Endothelial cell of umbilical vein (primary cell): ENCODE measurements around the gene NTNG1. TPM values are rescaled to one million over a fixed set of nuclear protein-coding genes. Genes with fewer than 3 reads are reported as not detected.

Source experiments
- BruUV-seq: library from RNA; stranded (reverse); fragments of 400-500 nt; replicated peaks from 2 replicates; lab custom pipeline; 2021; lab: Mats Ljungman, UMichigan
- CTCF ChIA-PET: fragments of 300-600, 350-600 bp; sonication (Branson Sonifier 250); formaldehyde crosslinking; loops from one replicate; lab custom pipeline; 2021; ENCODE audit warnings: antibody characterized with exemption, inconsistent platforms; lab: Charles Lee
- POLR2A ChIA-PET: fragments of 300-600, 350-600 bp; sonication (Branson Sonifier 250); formaldehyde crosslinking; loops from one replicate; lab custom pipeline; 2021; ENCODE audit warnings: antibody characterized with exemption, inconsistent platforms; lab: Charles Lee
- DNase-seq: peaks from one replicate; pipeline ENCODE4 v3.0.0-alpha.2; 2011; ENCODE audit warnings: low read depth, low spot score
- FAIRE-seq: peaks from 2 replicates; lab custom pipeline; 2011; peaks lifted over from hg19 to GRCh38; lab: Jason Lieb, UNC
- H2AFZ ChIP-seq: 2 replicates; pipeline ENCODE4 v1.6.0; 2012; ENCODE audit warnings: low read depth, low read length, control low read depth, inconsistent platforms
- H3K27ac ChIP-seq: 2 replicates; pipeline ENCODE4 v1.5.1; 2011; ENCODE audit warnings: low read depth, mild to moderate bottlenecking, control low read depth, low read length, moderate library complexity; ENCODE audit not compliant: insufficient read depth
- H3K27me3 ChIP-seq, 2 experiments: 2 replicates each; pipeline versions ENCODE4 v1.6.0 to v1.6.1; 2011; ENCODE audit warnings: low read length in 2 of 2, mixed read lengths in 1 of 2; ENCODE audit not compliant: control insufficient read depth in 2 of 2, insufficient read depth in 2 of 2
- H3K36me3 ChIP-seq, 2 experiments: 2 replicates in 1 of 2; 3 replicates in 1 of 2; pipeline ENCODE4 v1.5.1; 2011; ENCODE audit warnings: low read length in 2 of 2, mild to moderate bottlenecking in 1 of 2, moderate library complexity in 1 of 2; ENCODE audit not compliant: control insufficient read depth in 2 of 2, insufficient read depth in 2 of 2; ENCODE audit errors: extremely low read depth in 1 of 2
- H3K4me1 ChIP-seq: 3 replicates; pipeline ENCODE4 v1.5.1; 2011; ENCODE audit warnings: mild to moderate bottlenecking, low read length; ENCODE audit not compliant: control insufficient read depth, insufficient read depth; ENCODE audit errors: extremely low read depth
- H3K4me2 ChIP-seq: 2 replicates; pipeline ENCODE4 v1.6.1; 2011; ENCODE audit warnings: low read length, control low read depth, mixed read lengths; ENCODE audit not compliant: insufficient read depth
- H3K4me3 ChIP-seq, 3 experiments: fragments of 200-600 bp in 1 of 3; sonication (generic), shearing (Covaris generic) in 1 of 3; replicated peaks in 1 of 3; 2 replicates each; pipeline ENCODE4 v1.5.1; 2011 to 2016; ENCODE audit warnings: control low read depth in 3 of 3, low read length in 3 of 3, mild to moderate bottlenecking in 2 of 3, inconsistent platforms in 1 of 3, low read depth in 1 of 3, moderate library complexity in 1 of 3; ENCODE audit not compliant: insufficient read depth in 1 of 3
- H3K79me2 ChIP-seq: 2 replicates; pipeline ENCODE4 v1.6.0; 2012; ENCODE audit warnings: low read length, inconsistent platforms; ENCODE audit not compliant: control insufficient read depth, insufficient read depth
- H3K9ac ChIP-seq: replicated peaks from 2 replicates; pipeline ENCODE3; 2011; ENCODE audit warnings: low read length, control low read depth; ENCODE audit not compliant: insufficient read depth; ENCODE audit errors: extremely low read depth
- H3K9me1 ChIP-seq: replicated peaks from 3 replicates; pipeline ENCODE4 v1.6.0; 2011; ENCODE audit warnings: mild to moderate bottlenecking, low read length; ENCODE audit not compliant: control insufficient read depth, insufficient read depth; ENCODE audit errors: extremely low read depth
- H3K9me3 ChIP-seq: replicated peaks from 2 replicates; pipeline ENCODE4 v1.5.1; 2012; ENCODE audit warnings: low read length, inconsistent platforms; ENCODE audit not compliant: control insufficient read depth, insufficient read depth
- H4K20me1 ChIP-seq: replicated peaks from 2 replicates; pipeline ENCODE3; 2011; ENCODE audit warnings: mild to moderate bottlenecking, low read length; ENCODE audit not compliant: control insufficient read depth, insufficient read depth; ENCODE audit errors: extremely low read depth
- CTCF ChIP-seq, 2 donors: IDR thresholded peaks; 1 replicate in 1 of 2; 2 replicates in 1 of 2; pipeline ENCODE4 v1.5.1; 2011; ENCODE audit warnings: low read length in 2 of 2, mild to moderate bottlenecking in 2 of 2, moderate library complexity in 2 of 2, control low read depth in 1 of 2, inconsistent platforms in 1 of 2, low read depth in 1 of 2; ENCODE audit not compliant: insufficient read depth in 1 of 2; ENCODE audit errors: extremely low read depth in 1 of 2
- EZH2 ChIP-seq: IDR thresholded peaks from 2 replicates; pipeline ENCODE4 v1.6.1; 2012; ENCODE audit warnings: borderline replicate concordance, low read depth, mild to moderate bottlenecking, moderate library complexity, low read length, inconsistent platforms; ENCODE audit not compliant: severe bottlenecking
- FOS ChIP-seq: IDR thresholded peaks from 2 replicates; pipeline ENCODE4 v1.6.1; 2011; ENCODE audit warnings: mild to moderate bottlenecking, low read length, moderate library complexity, borderline replicate concordance; ENCODE audit not compliant: insufficient read depth
- GATA2 ChIP-seq: IDR thresholded peaks from 2 replicates; pipeline ENCODE4 v1.7.0; 2011; ENCODE audit warnings: low read depth, mild to moderate bottlenecking, moderate library complexity, mixed read lengths, low read length; ENCODE audit not compliant: insufficient read length, insufficient read depth
- JUN ChIP-seq: IDR thresholded peaks from 2 replicates; pipeline ENCODE4 v1.6.1; 2011; ENCODE audit warnings: borderline replicate concordance, low read depth; ENCODE audit not compliant: insufficient read length, insufficient read depth
- MAX ChIP-seq: IDR thresholded peaks from 2 replicates; pipeline ENCODE4 v1.6.1; 2011; ENCODE audit not compliant: insufficient read depth, insufficient read length
- MYC ChIP-seq: IDR thresholded peaks from one replicate; pipeline ENCODE4 v1.6.1; 2011; ENCODE audit warnings: mild to moderate bottlenecking, low read depth, low read length
- POLR2A ChIP-seq: IDR thresholded peaks from 2 replicates; pipeline ENCODE4 v1.6.1; 2012; ENCODE audit warnings: low read depth, mild to moderate bottlenecking, control low read depth, low read length
- POLR2AphosphoS5 ChIP-seq: IDR thresholded peaks from 2 replicates; pipeline ENCODE4 v1.6.1; 2012; ENCODE audit warnings: low read depth, mild to moderate bottlenecking, control low read depth, low read length, moderate library complexity; ENCODE audit not compliant: insufficient read depth
- dilution Hi-C: fragments of 300-500 bp; cut with MboI; formaldehyde crosslinking; loops from one replicate; pipeline ENCODE4 v1.15.0; 2019; ENCODE audit warnings: low sequenced_read_pairs; ENCODE audit not compliant: extremely low pct_ligation_motif_present
- intact Hi-C: fragments of 100-400 bp; cut with micrococcal nuclease; formaldehyde crosslinking; loops from one replicate; pipeline ENCODE4 v1.10.0; 2022
- polyA plus RNA-seq, 4 experiments: library from polyadenylated mRNA; depleted of rRNA in 3 of 4; stranded (reverse) in 3 of 4; unstranded in 1 of 4; fragments of >200 nt; gene quantifications; 2 replicates each; pipeline versions ENCODE4 v1.2.1 to v1.2.3, GENCODE V29; 2011 to 2012; ENCODE audit warnings: missing spikeins in 1 of 4
- total RNA-seq: library from RNA; stranded (reverse); gene quantifications from 2 replicates; pipeline ENCODE4 v1.2.3, GENCODE V29; 2021

Gene NTNG1
- total and polyA plus RNA-seq, 2 donors (not counting 3 experiments of a cell fraction or from before 2014, with no cell fraction given): not detected

- Histone ChIP-seq H3K27ac (no peak overlapping the region), H4K20me1 (no peaks in the 10 kb centered on the region), H3K4me3 (no peak overlapping the region), H3K9me3 (no peaks in the 10 kb centered on the region), H3K9me1 (no peaks in the 10 kb centered on the region), H3K36me3 (no peaks in the 10 kb centered on the region), H2AFZ (no peak overlapping the region), H3K9ac (no peak overlapping the region), H3K4me2 (no peak overlapping the region), H3K4me1 (no peaks in the 10 kb centered on the region), H3K79me2 (no peaks in the 10 kb centered on the region), H3K27me3 (no peaks in the 10 kb centered on the region)
- intact Hi-C loops: no loop called here
- CTCF ChIA-PET: no interaction called here
- no peak for TF ChIP-seq POLR2AphosphoS5
- no peak for TF ChIP-seq MAX
- no peak for TF ChIP-seq FOS
- no peak for TF ChIP-seq POLR2A
- no peak for TF ChIP-seq MYC
- TF ChIP-seq JUN: no peak
- TF ChIP-seq EZH2: no peak
- no peak for TF ChIP-seq CTCF (IDR thresholded peaks at IDR 0.05; ENCODE audit: extremely low read depth in 1 of 2, insufficient read depth in 1 of 2, low read depth in 1 of 2, low read length in 2 of 2)
- no peak for TF ChIP-seq GATA2
- FAIRE-seq (no peak), DNase-seq (no peak)
- no TSS peak for BruUV-seq
- POLR2A ChIA-PET: no interaction called here
- dilution Hi-C loops: no loop called here
Observed at GRCh38 chr1:107501081-107501605, 360.3 kb downstream of the NTNG1 start.
